ENCODE data around the gene CDKAL1.
"Not testable (repeated sequence)": the region's sequence is repeated elsewhere in the genome, so short reads cannot be mapped to it uniquely, and the experiment has no call there.

Gene CDKAL1

GRCh38 chr6:21186479-21187055, 652.3 kb downstream of the CDKAL1 start:
- no peak overlapping the region for H3K4me3 ChIP-seq (ENCODE audit: low read depth, low read length)
- TF ChIP-seq CTCF (IDR thresholded peaks at IDR 0.05; ENCODE audit: borderline replicate concordance, insufficient read depth, low read depth, low read length): no peak

GRCh38 chr6:21187485-21187884, 653.2 kb downstream of the CDKAL1 start:
- TF ChIP-seq CTCF (IDR thresholded peaks at IDR 0.05; ENCODE audit: borderline replicate concordance, insufficient read depth, low read depth, low read length): no peak
- no peak overlapping the region for H3K4me3 ChIP-seq (ENCODE audit: low read depth, low read length)

- no peak for TF ChIP-seq CTCF (IDR thresholded peaks at IDR 0.05; ENCODE audit: borderline replicate concordance, insufficient read depth, low read depth, low read length)
- no peak overlapping the region for H3K4me3 ChIP-seq (ENCODE audit: low read depth, low read length)
Measured at GRCh38 chr6:21188505-21189223, 654.4 kb downstream of the CDKAL1 start.

GRCh38 chr6:21189759-21190158, 655.5 kb downstream of the CDKAL1 start:
- TF ChIP-seq CTCF (IDR thresholded peaks at IDR 0.05; ENCODE audit: borderline replicate concordance, insufficient read depth, low read depth, low read length): no peak
- no peak overlapping the region for H3K4me3 ChIP-seq (ENCODE audit: low read depth, low read length)

- H3K4me3 ChIP-seq (ENCODE audit: low read depth, low read length): no peak overlapping the region
- no peak for TF ChIP-seq CTCF (IDR thresholded peaks at IDR 0.05; ENCODE audit: borderline replicate concordance, insufficient read depth, low read depth, low read length)
Measured at GRCh38 chr6:21190701-21191100, 656.4 kb downstream of the CDKAL1 start.

- no peak overlapping the region for H3K4me3 ChIP-seq (ENCODE audit: low read depth, low read length)
- TF ChIP-seq CTCF (IDR thresholded peaks at IDR 0.05; ENCODE audit: borderline replicate concordance, insufficient read depth, low read depth, low read length): no peak
Measured at GRCh38 chr6:21193790-21194475, 659.7 kb downstream of the CDKAL1 start.

GRCh38 chr6:21195301-21195700, 661.0 kb downstream of the CDKAL1 start:
- H3K4me3 ChIP-seq (ENCODE audit: low read depth, low read length): not testable (repeated sequence)
